ENCODE measurements around the gene RAP1B.

The RAP1B gene

DNA sequence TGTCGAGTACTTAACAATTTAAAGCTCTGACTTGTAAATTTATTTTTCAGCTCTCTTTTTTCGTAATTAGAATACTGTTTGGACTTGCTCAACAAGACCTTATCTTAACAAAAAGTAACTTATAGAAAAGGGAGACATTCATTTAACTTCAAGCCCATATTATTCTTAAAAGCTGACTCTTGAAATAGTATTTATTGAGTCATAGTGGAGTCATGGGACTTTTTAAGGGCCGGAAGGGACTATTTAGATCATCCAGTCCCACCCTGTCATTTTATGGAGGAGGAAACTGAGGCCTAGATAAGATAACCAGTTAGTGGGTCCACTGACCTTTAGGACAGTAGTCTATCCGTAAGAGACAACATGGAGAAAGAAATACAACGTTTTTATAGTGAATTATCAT, 1.5 kb downstream of the RAP1B start:
- DNase-seq = no peak

DNA sequence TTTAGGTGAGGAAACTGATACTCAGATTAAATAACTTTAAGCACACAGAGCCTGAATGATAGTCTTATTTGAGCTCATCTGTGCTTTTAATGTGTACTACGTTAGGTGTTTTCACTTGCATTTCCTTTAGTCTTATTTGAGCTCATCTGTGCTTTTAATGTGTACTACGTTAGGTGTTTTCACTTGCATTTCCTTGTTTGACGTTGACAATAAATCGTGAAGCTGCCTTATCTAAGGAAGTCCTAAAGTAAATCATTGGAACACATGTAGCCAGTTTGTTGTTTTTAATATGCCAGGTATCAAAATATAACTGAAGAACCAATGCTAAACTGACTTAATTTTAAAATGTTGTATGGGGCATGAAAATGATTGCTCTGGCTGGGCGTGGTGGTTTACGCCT, 2.0 kb downstream of the RAP1B start:
- no peak for DNase-seq

DNA sequence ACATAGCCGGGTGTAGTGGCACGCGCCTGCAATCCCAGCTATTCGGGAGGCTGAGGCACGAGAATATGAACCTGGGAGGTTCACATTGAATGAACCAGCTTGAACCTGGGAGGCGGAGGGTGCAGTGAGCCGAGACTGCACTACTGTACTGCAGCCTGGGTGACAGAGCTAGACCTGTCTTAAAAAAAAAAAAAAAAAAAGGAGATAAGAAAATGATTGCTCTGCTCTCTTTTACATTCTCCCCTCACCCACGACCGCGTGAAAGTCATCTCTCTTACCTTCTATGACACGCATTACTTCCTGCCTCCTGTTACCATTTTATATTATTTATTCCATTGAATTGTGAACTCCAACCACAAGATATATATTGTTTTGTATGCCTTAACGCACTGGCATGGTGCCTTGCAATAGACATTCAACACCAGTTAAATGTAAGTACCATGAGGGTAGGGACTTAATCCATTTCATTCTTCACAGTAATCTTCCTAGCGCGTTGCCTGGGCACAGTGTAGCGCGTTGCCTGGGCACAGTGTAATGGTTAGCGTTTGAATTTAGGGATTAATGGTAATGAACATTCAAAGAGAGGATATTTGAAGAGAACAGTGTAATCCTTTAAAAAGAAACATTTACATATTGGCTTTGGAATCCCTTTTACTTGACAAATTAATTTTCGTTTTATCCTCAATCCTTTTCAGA, 2.7 kb downstream of the RAP1B start:
- no peak for DNase-seq

DNA sequence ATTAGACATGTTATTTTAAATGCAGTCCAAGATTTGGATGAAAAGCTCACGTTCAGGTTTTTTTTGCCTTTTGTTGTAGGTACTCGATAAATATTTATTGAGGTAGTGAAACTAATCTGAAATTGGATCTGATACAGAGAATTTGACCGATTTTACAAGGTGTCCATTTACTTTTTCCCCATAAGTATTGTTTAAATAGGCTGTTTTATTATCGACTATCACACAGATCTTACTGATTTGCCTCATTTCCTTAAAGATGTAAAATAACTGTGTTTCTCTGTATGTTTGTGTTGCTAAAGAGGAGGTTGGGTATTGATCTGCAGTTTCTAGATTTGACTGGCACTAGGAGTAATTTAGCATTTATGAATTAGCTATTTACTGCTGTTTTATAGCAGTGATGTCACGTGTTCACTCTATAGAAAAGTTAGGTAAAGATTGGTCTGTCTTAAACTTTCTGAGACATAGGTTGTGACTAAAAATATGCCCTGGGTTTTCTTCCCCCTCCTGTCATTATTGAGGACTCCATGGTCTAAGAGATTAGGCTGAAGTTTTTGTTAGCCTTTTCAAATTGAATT, 3.5 kb downstream of the RAP1B start:
- DNase-seq = no peak

DNA sequence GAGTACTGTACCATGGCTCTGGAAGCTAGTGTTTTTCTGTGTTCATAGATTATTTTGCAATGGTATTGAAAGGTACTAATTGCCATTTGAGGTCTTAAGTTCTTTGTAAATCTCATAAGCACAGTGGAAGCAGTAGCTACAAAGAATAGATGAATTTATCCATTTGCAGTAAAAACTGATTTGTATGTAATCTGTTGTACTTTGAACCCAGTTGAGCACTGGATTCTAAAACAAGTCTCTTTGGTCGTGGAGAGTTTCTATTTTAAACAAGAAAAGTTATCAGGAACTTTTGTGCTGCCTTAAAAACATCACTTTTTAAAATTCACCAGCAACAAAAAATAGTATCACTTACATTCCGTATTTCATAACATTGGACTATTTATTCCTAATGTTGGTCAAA, 4.1 kb downstream of the RAP1B start:
- DNase-seq = no peak

DNA sequence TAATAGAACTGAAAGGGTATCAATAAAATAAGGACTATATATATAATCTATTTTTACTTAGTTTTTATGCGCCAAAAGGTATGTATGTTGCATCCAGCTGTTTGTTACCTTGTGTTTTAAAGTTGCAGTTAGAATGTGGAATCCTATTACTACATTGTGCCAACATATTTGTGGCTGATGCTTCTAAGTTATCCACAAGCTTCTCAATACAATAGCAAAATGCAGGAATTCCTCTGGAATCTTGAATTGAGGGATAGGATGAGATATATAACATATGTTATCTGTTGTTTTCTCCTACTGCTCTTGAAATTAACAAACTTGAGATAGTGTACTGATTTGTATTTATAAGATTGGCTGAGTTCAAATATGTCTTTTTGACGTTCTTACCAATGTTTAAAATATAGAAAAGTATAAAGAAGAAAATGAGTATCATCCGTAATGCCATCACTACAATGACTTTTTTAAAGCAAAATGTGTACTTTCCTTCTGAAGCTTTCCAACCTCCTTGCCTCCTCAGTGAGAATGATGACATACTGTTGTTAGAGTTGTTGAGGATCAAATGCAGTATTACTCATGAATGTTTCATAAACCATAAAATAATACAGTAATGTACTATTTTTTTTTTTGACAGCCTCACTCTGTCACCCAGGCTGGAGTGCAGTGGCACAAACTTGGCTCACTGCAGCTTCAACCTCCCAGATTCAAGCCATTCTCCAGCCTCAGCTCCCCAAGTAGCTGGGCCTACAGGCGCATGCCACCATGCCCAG, 6.6 kb downstream of the RAP1B start:
- no peak for DNase-seq

DNA sequence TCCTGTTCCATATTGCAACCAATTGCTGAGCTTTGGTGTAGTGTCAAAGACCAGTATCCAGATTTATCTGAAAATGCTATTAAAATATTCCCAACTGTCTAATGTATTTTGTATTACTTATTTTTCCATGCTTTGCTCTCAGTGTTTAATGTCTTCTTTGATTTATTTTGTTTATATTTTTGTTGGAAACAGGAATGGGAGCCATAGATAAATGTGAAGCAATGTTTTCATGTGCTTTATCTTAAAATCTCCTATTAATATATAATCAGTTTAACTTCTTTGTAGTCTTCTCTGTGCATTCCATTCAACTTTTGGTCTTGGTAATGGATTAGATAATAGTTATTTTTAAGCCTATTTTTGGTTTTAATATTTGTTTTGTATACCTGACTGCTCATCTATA, 8.8 kb downstream of the RAP1B start:
- no peak for DNase-seq

DNA sequence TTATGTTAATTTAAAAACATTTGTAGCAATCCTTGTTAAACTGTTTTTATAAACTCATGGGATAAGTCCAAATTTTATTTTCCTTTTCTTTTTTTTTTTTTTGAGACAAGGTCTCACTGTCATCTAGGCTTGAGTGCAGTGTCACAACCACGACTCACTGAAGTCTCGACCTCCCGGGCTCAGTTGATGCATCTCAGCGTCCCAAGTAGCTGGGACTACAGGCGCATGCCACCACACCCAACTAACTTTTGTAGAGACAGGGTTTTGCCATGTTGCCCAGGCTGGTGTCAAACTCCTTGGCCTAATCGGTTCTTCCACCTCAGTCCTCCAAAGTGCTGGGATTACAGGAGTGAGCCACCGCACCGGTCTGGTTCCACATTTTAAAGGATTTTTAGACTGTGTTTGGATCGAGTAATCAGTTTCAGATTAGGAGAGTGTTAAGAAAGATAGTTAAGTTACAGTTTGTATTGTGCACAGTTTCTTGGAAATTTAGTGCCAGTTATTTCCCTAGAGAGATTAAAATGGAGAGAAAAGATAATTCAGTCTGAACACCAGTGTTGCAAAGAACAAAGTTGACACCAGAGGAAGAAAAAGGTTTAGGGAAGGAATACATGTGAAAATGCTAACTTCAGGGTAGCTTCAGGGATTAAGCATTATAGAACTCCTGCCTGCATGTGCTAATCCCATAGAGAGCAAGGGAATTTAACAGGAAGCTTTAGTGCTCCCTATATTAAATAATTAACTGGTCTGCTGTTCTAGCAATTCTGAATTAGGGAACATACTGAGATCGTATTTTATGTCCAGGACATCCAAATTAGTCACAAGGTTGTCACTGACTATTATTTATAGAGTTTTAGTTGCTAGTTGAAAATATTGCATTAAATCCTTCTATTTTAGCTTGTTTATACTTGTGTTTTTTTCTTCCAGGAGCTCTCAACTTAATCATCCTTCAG, 10.1 kb downstream of the RAP1B start:
- no peak for DNase-seq

DNA sequence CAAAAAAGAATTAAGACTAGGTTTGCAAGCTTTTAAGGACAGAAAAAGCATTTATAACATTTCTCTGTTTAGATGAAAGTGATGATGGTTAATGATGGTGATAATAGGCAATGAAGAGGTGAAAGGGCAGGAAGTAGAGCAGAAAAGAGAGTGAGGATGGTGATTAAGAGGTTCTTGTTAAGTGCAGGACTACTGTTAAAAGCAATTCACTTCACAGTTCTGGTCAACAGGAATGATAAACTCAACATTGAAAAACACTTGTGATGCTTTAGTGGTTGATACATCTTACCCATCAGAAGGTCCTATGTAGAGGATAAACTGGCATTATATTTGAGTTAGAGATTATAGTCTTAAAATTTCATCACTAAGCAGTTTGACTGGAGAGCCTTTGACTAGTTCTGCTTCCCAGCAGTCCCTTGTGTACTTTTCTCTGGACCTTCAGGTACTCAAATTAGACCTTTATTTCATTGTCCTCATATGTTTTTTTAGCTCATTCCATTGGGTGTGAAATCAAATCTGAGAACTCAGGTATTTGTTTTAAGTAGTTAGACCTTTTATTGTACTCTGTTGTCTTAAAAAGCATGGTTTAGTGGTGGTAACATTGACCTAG, 10.9 kb downstream of the RAP1B start:
- DNase-seq = no peak

DNA sequence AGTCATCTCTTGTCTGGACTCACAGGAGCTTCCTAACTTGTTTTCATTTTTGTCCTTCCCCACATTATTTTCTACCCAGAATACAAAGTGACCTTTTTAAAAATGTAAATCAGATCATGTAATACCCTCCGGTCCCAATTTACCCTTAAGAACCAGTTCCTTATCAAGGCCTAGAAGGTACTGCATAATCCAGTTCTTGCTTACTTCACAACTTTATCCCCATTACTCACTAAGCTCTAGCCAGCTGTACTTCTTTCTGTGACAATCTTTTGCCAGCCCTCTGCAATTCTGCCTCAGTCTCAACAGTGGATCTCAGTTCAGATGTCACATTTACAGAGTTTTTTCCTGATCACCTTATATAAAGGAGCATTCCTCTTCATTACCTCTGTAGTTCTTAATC, 11.6 kb downstream of the RAP1B start:
- DNase-seq = no peak

DNA sequence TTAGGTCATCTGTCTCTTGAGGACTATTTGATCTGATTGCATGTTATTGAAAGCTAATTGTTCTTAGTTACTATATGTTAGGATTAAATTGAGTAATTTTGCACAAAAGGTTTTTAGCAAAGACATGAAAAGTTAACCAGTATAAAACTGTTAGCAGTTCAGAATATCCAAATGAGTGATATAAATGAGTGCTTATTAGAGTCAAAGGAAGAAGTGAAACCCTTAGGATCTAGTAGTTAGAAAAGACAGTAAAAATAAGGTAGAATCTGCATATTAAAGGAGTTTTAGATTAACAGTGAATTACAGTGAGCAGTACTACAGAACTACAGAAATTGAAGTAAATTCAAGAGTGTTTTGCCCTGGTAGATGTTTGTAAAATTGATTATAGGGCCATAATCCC, 12.4 kb downstream of the RAP1B start:
- no peak for DNase-seq

DNA sequence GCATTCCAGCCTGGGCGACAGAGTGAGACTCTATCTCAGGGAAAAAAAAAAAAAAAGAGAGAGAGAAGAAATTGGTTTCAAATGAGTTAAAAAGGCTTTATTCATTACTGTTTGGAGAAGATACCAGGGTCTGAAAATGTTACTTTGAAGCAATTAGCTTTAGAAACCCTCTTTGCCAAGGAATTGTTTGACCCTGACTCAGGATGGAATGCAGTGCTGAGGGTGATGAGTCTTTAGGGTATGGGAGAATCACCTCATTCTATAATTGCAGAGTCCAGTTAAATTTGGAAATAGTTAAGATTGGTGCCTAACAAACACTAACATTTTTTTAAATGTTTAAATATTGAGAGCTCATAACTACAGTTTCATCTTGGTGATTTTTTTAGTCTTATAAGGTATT, 13.3 kb downstream of the RAP1B start:
- DNase-seq = no peak

DNA sequence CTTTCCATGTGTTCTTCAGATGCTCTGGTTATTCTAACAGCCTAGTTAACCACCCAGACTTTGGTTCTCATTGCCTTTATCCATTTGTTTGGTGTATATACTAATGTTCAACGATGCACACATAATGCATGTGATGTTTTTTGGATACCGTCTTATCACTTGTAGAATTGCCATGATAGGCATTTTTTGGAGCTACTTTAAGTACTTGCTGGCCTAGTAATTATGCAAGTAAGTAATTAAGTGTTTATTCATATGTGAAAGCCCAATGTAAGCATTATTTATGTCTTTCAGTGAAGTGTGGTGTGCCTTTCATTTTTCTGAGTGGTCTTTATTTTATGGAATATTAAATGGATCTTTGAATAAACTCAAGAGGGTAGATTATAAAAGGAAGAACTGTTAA, 14.2 kb downstream of the RAP1B start:
- no peak for DNase-seq

DNA sequence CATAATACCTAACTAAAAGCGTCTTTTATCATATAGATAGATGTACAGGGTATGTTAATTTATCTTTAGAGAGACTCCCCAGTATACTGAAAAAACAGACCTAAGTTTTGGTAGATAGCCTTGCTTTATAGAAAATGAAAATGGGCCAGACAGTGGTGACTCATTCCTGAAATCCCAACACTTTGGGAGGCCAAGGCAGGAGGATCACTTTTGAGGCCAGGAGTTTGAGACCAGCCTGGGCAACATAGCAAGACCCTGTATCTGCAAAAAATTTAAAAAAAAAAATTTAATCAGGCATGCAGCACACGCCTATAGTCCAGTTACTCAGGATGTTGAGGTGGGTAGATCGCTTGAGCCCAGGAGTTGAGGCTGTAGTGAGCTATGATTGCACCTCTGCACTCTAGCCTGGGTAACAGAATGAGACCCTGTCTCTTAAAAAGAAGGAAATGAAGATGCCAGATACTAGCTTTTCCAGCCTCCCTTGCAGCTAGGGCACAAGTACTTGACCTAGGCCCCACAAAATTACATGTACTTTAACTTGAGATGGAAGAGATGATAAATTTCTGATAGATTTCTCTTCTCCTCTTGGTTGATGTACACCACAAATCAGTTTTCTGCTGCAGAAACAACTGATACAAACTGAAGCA, 17.1 kb downstream of the RAP1B start:
- DNase-seq = no peak

DNA sequence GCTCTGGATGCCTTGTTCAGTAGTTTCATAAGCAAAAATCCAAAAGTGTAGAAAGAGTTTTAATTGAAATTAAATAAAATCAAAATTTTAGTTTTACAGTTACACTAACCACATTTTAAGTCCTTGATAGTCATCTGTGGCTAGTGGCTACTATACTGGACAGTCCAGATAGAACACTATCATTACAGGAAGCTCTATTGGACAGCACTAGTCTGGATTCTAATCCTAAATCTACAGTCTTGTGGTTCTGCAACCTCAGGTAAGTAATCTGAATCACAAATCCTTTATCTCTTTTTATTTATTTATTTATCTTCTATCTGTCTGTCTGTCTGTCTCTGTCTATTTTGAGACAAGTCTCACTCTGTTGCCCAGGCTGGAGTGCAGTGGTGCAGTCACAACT, 18.0 kb downstream of the RAP1B start:
- no peak for DNase-seq

DNA sequence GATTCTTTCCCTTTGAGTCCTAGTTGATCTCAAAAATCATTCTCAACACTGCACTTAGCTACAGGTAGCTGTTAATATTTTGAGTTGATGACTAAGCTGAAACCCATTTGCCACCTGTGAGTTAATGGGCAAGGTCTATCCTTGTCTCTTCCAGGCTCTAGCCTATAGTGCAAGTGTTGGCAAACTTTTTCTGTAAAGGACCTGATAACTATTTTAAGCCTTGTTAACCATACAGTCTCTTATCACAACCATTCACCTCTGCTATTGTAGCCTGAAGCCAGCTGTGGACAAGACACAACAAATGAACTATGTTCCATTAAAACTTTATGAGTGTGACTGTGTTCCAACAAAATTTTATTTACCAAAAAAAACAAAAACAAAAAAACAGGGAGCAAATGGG, 19.4 kb downstream of the RAP1B start:
- DNase-seq = no peak

DNA sequence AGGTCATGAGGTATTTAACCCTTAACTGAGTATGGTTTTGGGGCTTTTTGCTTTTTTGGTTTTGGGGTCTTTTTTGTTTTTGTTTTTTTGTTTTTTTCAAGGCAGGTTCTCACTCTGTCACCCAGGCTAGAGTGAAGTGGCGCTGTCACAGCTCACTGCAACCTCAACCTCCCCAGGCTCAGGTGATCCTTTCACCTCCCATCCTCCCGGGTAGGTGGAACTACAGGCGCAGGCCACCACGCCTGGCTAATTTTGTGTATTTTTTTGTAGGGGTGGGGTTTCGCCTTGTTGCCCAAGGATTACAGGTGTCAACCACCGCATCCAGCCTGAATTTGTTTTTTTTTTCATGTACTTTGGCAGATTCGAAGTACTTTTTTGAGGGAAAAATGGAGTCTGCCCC, 19.9 kb downstream of the RAP1B start:
- DNase-seq = no peak

DNA sequence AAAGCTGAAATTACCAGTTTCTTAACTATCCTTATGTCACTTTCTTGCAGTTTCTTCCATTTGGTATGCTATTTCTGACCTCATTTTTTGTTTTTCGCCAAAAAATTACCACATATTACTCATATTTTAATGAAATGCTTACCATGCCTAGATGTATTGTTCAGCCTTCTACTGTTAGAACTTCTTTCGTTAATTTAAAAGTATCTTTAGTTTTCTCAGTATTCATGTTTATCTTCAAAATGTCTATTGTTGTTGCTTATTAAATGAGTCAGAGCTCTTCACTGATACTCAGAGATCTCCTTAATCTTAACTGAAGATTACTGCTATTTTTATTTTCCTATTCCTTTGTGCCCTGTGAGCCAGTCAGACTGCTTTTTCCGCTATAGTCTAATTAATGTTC, 20.5 kb downstream of the RAP1B start:
- DNase-seq = no peak

DNA sequence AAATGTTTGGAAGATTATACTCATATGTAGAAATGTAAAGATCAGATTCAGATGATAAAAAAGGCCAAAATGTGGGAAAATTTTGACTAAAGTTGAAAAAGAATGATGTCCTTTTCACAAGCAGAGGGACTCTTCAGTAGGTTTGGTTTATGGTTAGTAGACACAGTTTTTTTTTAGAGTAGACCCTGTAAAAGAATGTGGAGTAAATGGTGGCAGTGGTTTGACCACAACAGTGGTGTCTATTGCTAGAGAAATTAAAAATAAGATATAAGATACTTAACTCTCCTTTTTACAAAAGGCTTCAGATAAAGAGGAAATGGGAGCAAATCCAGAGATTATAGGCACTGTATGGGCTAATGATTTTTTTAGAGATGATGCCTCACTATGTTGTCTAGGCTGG, 21.8 kb downstream of the RAP1B start:
- no peak for DNase-seq

DNA sequence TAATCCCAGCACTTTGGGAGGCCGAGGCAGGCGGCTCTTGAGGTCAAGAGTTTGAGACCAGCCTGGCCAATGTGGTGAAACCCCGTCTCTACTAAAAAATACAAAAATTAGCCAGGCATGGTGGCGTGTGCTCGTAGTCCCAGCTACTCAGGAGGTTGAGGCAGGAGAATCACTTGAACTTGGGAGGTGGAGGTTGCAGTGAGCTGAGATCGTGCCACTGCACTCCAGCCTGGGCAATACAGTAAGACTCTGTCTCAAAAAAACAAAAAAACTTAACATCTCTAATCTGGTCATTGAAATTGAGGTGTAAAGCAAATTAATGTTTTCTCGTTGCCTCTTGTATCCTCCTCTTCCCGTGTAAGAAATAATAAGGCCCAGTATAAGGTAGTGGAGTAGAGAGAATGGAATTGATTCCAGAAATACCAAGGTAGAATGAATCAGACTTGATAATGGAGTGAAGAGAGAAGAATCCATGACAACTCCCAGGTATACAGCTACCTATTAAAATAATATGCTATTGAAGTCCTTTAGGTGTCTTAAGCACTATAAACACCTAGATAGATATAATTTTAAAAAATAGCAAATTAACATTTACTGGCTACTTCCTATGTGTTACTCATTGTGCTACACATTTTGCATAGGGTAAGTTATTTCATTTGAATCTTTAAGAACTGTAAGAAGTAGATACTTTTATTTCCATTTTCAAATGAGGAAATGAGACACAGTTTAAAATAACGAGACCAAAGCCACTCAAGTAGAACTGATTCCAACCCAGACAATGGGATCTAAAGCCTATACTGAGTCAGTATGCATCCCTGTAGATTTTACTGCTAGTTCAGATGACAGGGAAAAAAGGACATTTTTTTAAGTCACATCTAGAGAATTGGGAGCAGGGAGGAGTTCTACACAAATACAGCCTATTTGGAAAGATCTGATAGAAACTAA, 23.2 kb downstream of the RAP1B start:
- no peak for DNase-seq

DNA sequence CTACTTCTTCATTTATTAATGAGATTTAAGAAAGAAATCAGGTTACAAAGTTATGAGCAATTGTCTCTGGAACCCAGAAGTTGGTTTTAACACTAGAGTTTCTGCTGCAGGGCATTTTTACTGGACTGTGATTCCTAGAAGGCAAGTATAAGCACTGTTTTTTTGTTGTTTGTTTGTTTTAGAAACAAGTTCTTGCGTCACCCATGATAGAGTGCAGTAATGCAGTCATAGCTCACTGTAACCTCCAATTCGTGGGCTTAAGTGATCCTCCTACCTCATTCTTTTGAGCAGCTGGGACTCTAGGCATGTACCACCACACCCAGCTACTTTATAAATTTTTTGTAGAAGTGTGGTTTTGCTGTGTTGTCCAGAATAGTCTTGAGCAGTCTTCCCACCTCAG, 25.6 kb downstream of the RAP1B start:
- no peak for DNase-seq
